Measurements from ENCODE around the gene ENTPD7.
"Not testable (repeated sequence)": the region's sequence is repeated elsewhere in the genome, so short reads cannot be mapped to it uniquely, and the experiment has no call there.

ENTPD7 gene

GRCh38 chr10:99625124-99625523 is 34.2 kb upstream of the ENTPD7 start:
- not testable (repeated sequence) for H3K36me3 Mint-ChIP-seq (ENCODE audit: insufficient read depth); H3K27ac Mint-ChIP-seq (ENCODE audit: low read depth); DNase-seq (ENCODE audit: low spot score in 2 of 2); ATAC-seq (replicated peaks; ENCODE audit: extremely low read depth, poor library complexity, severe bottlenecking); H3K9me3 Mint-ChIP-seq; H3K4me3 Mint-ChIP-seq; H3K27me3 Mint-ChIP-seq
- peaks cover 10% of the 10 kb centered on the region for H3K4me1 Mint-ChIP-seq

- Mint-ChIP-seq H3K27me3 (peaks cover 20% of the 10 kb centered on the region), H3K27ac (ENCODE audit: low read depth) (no peak overlapping the region), H3K36me3 (ENCODE audit: insufficient read depth) (no peaks in the 10 kb centered on the region), H3K4me1 (no peaks in the 10 kb centered on the region), H3K9me3 (no peaks in the 10 kb centered on the region), H3K4me3 (no peak overlapping the region)
- no peak for DNase-seq (ENCODE audit: low spot score in 2 of 2)
- ATAC-seq (replicated peaks; ENCODE audit: extremely low read depth, poor library complexity, severe bottlenecking): no peak
Measured at GRCh38 chr10:99628923-99629624, 30.2 kb upstream of the ENTPD7 start.

- Mint-ChIP-seq H3K27ac (ENCODE audit: low read depth) (no peak overlapping the region), H3K27me3 (peaks cover 25% of the 10 kb centered on the region)
Measured at GRCh38 chr10:99629625-99629978, 29.7 kb upstream of the ENTPD7 start.

GRCh38 chr10:99630433-99630832 is 28.9 kb upstream of the ENTPD7 start:
- DNase-seq (ENCODE audit: low spot score in 2 of 2): no peak
- no peak for ATAC-seq (replicated peaks; ENCODE audit: extremely low read depth, poor library complexity, severe bottlenecking)
- Mint-ChIP-seq H3K4me1 (no peaks in the 10 kb centered on the region), H3K27ac (ENCODE audit: low read depth) (no peak overlapping the region), H3K4me3 (no peak overlapping the region), H3K9me3 (no peaks in the 10 kb centered on the region), H3K36me3 (ENCODE audit: insufficient read depth) (no peaks in the 10 kb centered on the region), H3K27me3 (peaks cover 34% of the 10 kb centered on the region)

More at GRCh38 chr10:99629625-99629978, 29.7 kb upstream of the ENTPD7 start:
- DNase-seq (ENCODE audit: low spot score in 2 of 2) (no peak), ATAC-seq (replicated peaks; ENCODE audit: extremely low read depth, poor library complexity, severe bottlenecking) (no peak)
- Mint-ChIP-seq H3K36me3 (ENCODE audit: insufficient read depth) (no peaks in the 10 kb centered on the region), H3K9me3 (no peaks in the 10 kb centered on the region), H3K4me1 (no peaks in the 10 kb centered on the region), H3K4me3 (no peak overlapping the region)

- no peak overlapping the region for H3K4me3 Mint-ChIP-seq
- H3K27me3 Mint-ChIP-seq: peaks cover 39% of the 10 kb centered on the region
- no peak overlapping the region for H3K27ac Mint-ChIP-seq (ENCODE audit: low read depth)
- ATAC-seq (replicated peaks; ENCODE audit: extremely low read depth, poor library complexity, severe bottlenecking): no peak
- H3K9me3 Mint-ChIP-seq: no peaks in the 10 kb centered on the region
- DNase-seq (ENCODE audit: low spot score in 2 of 2): no peak
- no peaks in the 10 kb centered on the region for H3K4me1 Mint-ChIP-seq
- no peaks in the 10 kb centered on the region for H3K36me3 Mint-ChIP-seq (ENCODE audit: insufficient read depth)
Measured at GRCh38 chr10:99630991-99631390, 28.3 kb upstream of the ENTPD7 start.

- Mint-ChIP-seq H3K27me3 (peaks cover 44% of the 10 kb centered on the region), H3K4me1 (no peaks in the 10 kb centered on the region), H3K36me3 (ENCODE audit: insufficient read depth) (no peaks in the 10 kb centered on the region), H3K4me3 (no peak overlapping the region), H3K27ac (ENCODE audit: low read depth) (no peak overlapping the region), H3K9me3 (no peaks in the 10 kb centered on the region)
- DNase-seq (ENCODE audit: low spot score in 2 of 2): no peak
- ATAC-seq (replicated peaks; ENCODE audit: extremely low read depth, poor library complexity, severe bottlenecking): no peak
Measured at GRCh38 chr10:99631496-99631895, 27.8 kb upstream of the ENTPD7 start.

GRCh38 chr10:99633832-99634231 is 25.5 kb upstream of the ENTPD7 start:
- no peak for ATAC-seq (replicated peaks; ENCODE audit: extremely low read depth, poor library complexity, severe bottlenecking)
- Mint-ChIP-seq H3K4me3 (no peak overlapping the region), H3K36me3 (ENCODE audit: insufficient read depth) (no peaks in the 10 kb centered on the region), H3K27ac (ENCODE audit: low read depth) (no peak overlapping the region), H3K4me1 (no peaks in the 10 kb centered on the region), H3K27me3 (peaks cover 67% of the 10 kb centered on the region), H3K9me3 (no peaks in the 10 kb centered on the region)
- no peak for DNase-seq (ENCODE audit: low spot score in 2 of 2)

- Mint-ChIP-seq H3K27ac (ENCODE audit: low read depth) (no peak overlapping the region), H3K27me3 (peaks cover 96% of the 10 kb centered on the region), H3K4me3 (no peak overlapping the region), H3K9me3 (no peaks in the 10 kb centered on the region), H3K36me3 (ENCODE audit: insufficient read depth) (no peaks in the 10 kb centered on the region), H3K4me1 (no peaks in the 10 kb centered on the region)
- ATAC-seq (replicated peaks; ENCODE audit: extremely low read depth, poor library complexity, severe bottlenecking) (no peak), DNase-seq (ENCODE audit: low spot score in 2 of 2) (no peak)
Measured at GRCh38 chr10:99647601-99648151, 11.6 kb upstream of the ENTPD7 start.

GRCh38 chr10:99648717-99649116 is 10.6 kb upstream of the ENTPD7 start:
- ATAC-seq (replicated peaks; ENCODE audit: extremely low read depth, poor library complexity, severe bottlenecking) (no peak), DNase-seq (ENCODE audit: low spot score in 2 of 2) (no peak)
- no peak overlapping the region for H3K4me3 Mint-ChIP-seq
- H3K4me1 Mint-ChIP-seq: no peaks in the 10 kb centered on the region
- peaks cover 99% of the 10 kb centered on the region for H3K27me3 Mint-ChIP-seq
- no peak overlapping the region for H3K27ac Mint-ChIP-seq (ENCODE audit: low read depth)
- no peaks in the 10 kb centered on the region for H3K9me3 Mint-ChIP-seq
- H3K36me3 Mint-ChIP-seq (ENCODE audit: insufficient read depth): no peaks in the 10 kb centered on the region

GRCh38 chr10:99652800-99653390 is 6.4 kb upstream of the ENTPD7 start:
- Mint-ChIP-seq H3K4me1 (no peaks in the 10 kb centered on the region), H3K4me3 (no peak overlapping the region), H3K36me3 (ENCODE audit: insufficient read depth) (no peaks in the 10 kb centered on the region), H3K9me3 (no peaks in the 10 kb centered on the region), H3K27ac (ENCODE audit: low read depth) (no peak overlapping the region), H3K27me3 (peaks cover 90% of the 10 kb centered on the region)
- DNase-seq (ENCODE audit: low spot score in 2 of 2) (no peak), ATAC-seq (replicated peaks; ENCODE audit: extremely low read depth, poor library complexity, severe bottlenecking) (no peak)

GRCh38 chr10:99654390-99655175 is 4.7 kb upstream of the ENTPD7 start:
- H3K27me3 Mint-ChIP-seq: peaks cover 76% of the 10 kb centered on the region
- H3K27ac Mint-ChIP-seq (ENCODE audit: low read depth): no peak overlapping the region
- H3K36me3 Mint-ChIP-seq (ENCODE audit: insufficient read depth): peaks cover 2% of the 10 kb centered on the region
- ATAC-seq (replicated peaks; ENCODE audit: extremely low read depth, poor library complexity, severe bottlenecking) (no peak), DNase-seq (ENCODE audit: low spot score in 2 of 2) (no peak)
- H3K4me3 Mint-ChIP-seq: no peak overlapping the region
- H3K9me3 Mint-ChIP-seq: no peaks in the 10 kb centered on the region
- peaks cover 11% of the 10 kb centered on the region for H3K4me1 Mint-ChIP-seq

- Mint-ChIP-seq H3K27ac (ENCODE audit: low read depth) (no peak overlapping the region), H3K36me3 (ENCODE audit: insufficient read depth) (peaks cover 3% of the 10 kb centered on the region), H3K9me3 (no peaks in the 10 kb centered on the region), H3K4me3 (no peak overlapping the region), H3K27me3 (peaks cover 58% of the 10 kb centered on the region), H3K4me1 (peaks cover 19% of the 10 kb centered on the region)
- DNase-seq (ENCODE audit: low spot score in 2 of 2) (no peak), ATAC-seq (replicated peaks; ENCODE audit: extremely low read depth, poor library complexity, severe bottlenecking) (no peak)
Measured at GRCh38 chr10:99656199-99657064, 2.9 kb upstream of the ENTPD7 start.
